SK-N-SH (cell line): ENCODE measurements around the gene SLC41A3.

Experiments used
- CTCF ChIP-seq: fragments of 200-600 bp; sonication (generic); IDR thresholded peaks from 2 replicates; pipeline ENCODE4 v1.6.1; 2017; ENCODE audit warnings: antibody characterized with exemption, mild to moderate bottlenecking, moderate library complexity
- EP300 ChIP-seq, 2 experiments: IDR thresholded peaks; 2 replicates each; pipeline versions ENCODE4 v1.4.0 to v1.6.1; 2012; ENCODE audit warnings: borderline replicate concordance in 1 of 2, low read depth in 1 of 2, low read length in 1 of 2
- FOSL2 ChIP-seq: IDR thresholded peaks from 2 replicates; pipeline ENCODE4 v1.4.0; 2012; ENCODE audit warnings: low read depth, mild to moderate bottlenecking, moderate library complexity, borderline replicate concordance
- GABPA ChIP-seq: IDR thresholded peaks from 2 replicates; pipeline ENCODE4 v1.4.0; 2012; ENCODE audit warnings: low read depth, mild to moderate bottlenecking
- JUND ChIP-seq: IDR thresholded peaks from 2 replicates; pipeline ENCODE4 v1.4.0; 2012
- MEF2A ChIP-seq: IDR thresholded peaks from 2 replicates; pipeline ENCODE4 v1.4.0; 2012; ENCODE audit warnings: low read depth, borderline replicate concordance
- POLR2AphosphoS5 ChIP-seq: IDR thresholded peaks from 2 replicates; pipeline ENCODE4 v1.6.1; 2012; ENCODE audit warnings: low read depth, low read length
- RAD21 ChIP-seq: IDR thresholded peaks from 2 replicates; pipeline ENCODE4 v1.6.1; 2012; ENCODE audit warnings: mild to moderate bottlenecking, low read length
- RCOR1 ChIP-seq: fragments of 150-350 bp; IDR thresholded peaks from 2 replicates; pipeline ENCODE4 v1.6.1; 2017; ENCODE audit warnings: antibody characterized with exemption, low read length
- TAF1 ChIP-seq: IDR thresholded peaks from 2 replicates; pipeline ENCODE4 v1.6.1; 2012; ENCODE audit warnings: low read depth, mild to moderate bottlenecking, low read length, moderate library complexity, borderline replicate concordance
- TCF12 ChIP-seq: IDR thresholded peaks from 2 replicates; pipeline ENCODE4 v1.4.0; 2012
- USF1 ChIP-seq: IDR thresholded peaks from 2 replicates; pipeline ENCODE4 v1.4.0; 2012; ENCODE audit warnings: low read depth, borderline replicate concordance

GRCh38 chr3:126124896-126125295 lies 41.0 kb upstream of the SLC41A3 start:
- TF ChIP-seq USF1 (no peak), POLR2AphosphoS5 (no peak), CTCF (no peak), TAF1 (no peak), MEF2A (no peak), RCOR1 (no peak), RAD21 (no peak), EP300 (IDR thresholded peaks at IDR 0.05; ENCODE audit: borderline replicate concordance in 1 of 2, low read depth in 1 of 2, low read length in 1 of 2) (no peak), FOSL2 (no peak), JUND (no peak), GABPA (no peak), TCF12 (no peak)
